ENCODE results near the gene P2RX2.
A peak's percentile ranks its signal among the peaks of the same experiment; 100 is the strongest.

DNA sequence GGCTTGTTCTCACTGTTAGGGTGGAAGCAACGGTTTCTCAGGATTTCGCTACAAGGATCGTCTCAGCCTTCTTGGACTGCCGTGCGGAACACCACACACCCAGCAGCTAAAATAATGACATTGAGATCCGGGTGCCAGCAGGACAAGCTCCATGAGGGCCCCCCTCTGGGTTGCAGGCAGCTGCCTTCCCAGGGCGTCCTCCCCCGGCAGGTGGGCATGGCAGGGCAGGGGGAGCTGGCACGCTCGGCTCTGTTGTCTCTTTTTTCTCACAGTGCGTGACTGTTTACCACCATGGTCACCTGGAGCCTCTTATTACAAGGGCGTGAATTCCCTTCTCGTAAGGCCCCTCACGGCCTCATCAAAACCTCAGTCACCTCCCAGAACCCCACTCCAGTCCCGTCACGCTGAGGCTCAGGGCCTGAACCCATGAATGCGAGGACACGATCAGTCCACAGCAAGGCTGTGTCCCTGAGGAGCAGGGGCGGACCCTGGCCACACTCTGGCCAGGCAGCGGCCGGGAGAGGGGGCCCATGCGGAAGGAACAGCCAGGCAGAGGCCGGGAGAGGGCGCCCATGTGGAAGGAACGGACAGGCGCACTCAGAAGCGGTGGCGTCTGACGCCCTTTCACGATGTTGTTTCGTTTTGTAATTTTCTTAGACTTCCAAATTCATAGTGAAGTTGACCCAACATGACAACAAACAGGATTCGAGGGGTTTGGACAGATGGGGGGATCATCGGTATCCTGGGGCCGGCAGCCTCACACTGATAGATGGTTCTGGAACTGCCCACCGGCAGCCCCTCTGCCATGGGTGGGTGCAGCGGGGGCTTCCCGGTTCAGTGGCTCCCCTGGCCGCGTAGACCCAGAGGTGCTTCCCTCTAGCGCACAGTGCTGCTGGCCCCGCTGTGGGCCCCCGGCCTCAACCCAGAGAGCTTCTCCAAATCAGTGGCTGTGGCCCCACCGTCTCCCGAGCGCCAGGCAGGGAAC lies 18.2 kb upstream of the P2RX2 start:
- no peak for TF ChIP-seq EP300 (IDR thresholded peaks at IDR 0.05)
- TF ChIP-seq, protein P1, sequence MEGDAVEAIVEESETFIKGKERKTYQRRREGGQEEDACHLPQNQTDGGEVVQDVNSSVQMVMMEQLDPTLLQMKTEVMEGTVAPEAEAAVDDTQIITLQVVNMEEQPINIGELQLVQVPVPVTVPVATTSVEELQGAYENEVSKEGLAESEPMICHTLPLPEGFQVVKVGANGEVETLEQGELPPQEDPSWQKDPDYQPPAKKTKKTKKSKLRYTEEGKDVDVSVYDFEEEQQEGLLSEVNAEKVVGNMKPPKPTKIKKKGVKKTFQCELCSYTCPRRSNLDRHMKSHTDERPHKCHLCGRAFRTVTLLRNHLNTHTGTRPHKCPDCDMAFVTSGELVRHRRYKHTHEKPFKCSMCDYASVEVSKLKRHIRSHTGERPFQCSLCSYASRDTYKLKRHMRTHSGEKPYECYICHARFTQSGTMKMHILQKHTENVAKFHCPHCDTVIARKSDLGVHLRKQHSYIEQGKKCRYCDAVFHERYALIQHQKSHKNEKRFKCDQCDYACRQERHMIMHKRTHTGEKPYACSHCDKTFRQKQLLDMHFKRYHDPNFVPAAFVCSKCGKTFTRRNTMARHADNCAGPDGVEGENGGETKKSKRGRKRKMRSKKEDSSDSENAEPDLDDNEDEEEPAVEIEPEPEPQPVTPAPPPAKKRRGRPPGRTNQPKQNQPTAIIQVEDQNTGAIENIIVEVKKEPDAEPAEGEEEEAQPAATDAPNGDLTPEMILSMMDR (IDR thresholded peaks at IDR 0.05): peak; percentile 44 to 74 (median 58)
- no peak for TF ChIP-seq POLR2A (IDR thresholded peaks at IDR 0.05)
- TF ChIP-seq POLR2AphosphoS5 (IDR thresholded peaks at IDR 0.05): no peak

Measured in upper lobe of left lung (tissue), 4 donors.